Caco-2 (cell line): ENCODE data around the gene NIPAL3. TPM values are rescaled to one million over a fixed set of nuclear protein-coding genes. Genes with fewer than 3 reads are reported as not detected.
A peak's percentile ranks its signal among the peaks of the same experiment; 100 is the strongest.

Experiments
- BruUV-seq: library from RNA; stranded (reverse); fragments of 400-500 nt; replicated peaks from 2 replicates; lab custom pipeline; 2021; lab: Mats Ljungman, UMichigan
- CTCF ChIA-PET: fragments of 300-600 bp; sonication (Branson Sonifier 250); formaldehyde crosslinking; loops from one replicate; lab custom pipeline; 2022; ENCODE audit warnings: antibody characterized with exemption; lab: Charles Lee
- POLR2A ChIA-PET: fragments of 300-600 bp; sonication (Branson Sonifier 250); formaldehyde crosslinking; loops from one replicate; lab custom pipeline; 2022; ENCODE audit warnings: antibody characterized with exemption; lab: Charles Lee
- DNase-seq, 2 experiments: peaks; one replicate each; pipeline versions ENCODE4 v3.0.0 to v3.0.0-alpha.2; 2020 to 2022
- H3K27me3 ChIP-seq: replicated peaks from 2 replicates; pipeline ENCODE4 v1.6.0; 2011; ENCODE audit warnings: low read length; ENCODE audit not compliant: control insufficient read depth, insufficient read depth
- H3K36me3 ChIP-seq: 2 replicates; pipeline ENCODE4 v1.5.1; 2011; ENCODE audit warnings: low read length; ENCODE audit not compliant: control insufficient read depth, insufficient read depth
- H3K4me1 ChIP-seq: fragments of 250-450 bp; sonication (Bioruptor Pico); 2 replicates; pipeline ENCODE4 v1.5.1; 2020; ENCODE audit warnings: mild to moderate bottlenecking
- H3K4me3 ChIP-seq: 2 replicates; pipeline ENCODE4 v1.5.1; 2011; ENCODE audit warnings: low read depth, mild to moderate bottlenecking, control low read depth, low read length
- H3K9me3 ChIP-seq: fragments of 250-450 bp; sonication (Bioruptor Pico); 2 replicates; pipeline ENCODE4 v1.5.1; 2020; ENCODE audit warnings: mild to moderate bottlenecking, moderate library complexity
- H3K27ac Mint-ChIP-seq: one replicate; pipeline ENCODE4 v1.8.0; 2022; ENCODE audit warnings: mixed read lengths; ENCODE audit not compliant: unreplicated experiment
- H3K27me3 Mint-ChIP-seq: one replicate; pipeline ENCODE4 v1.8.0; 2022; ENCODE audit warnings: mixed read lengths; ENCODE audit not compliant: insufficient read depth, unreplicated experiment
- H3K36me3 Mint-ChIP-seq: one replicate; pipeline ENCODE4 v1.8.0; 2022; ENCODE audit warnings: mild to moderate bottlenecking, mixed read lengths; ENCODE audit not compliant: insufficient read depth, unreplicated experiment
- H3K4me1 Mint-ChIP-seq: one replicate; pipeline ENCODE4 v1.8.0; 2022; ENCODE audit warnings: low read depth, mixed read lengths; ENCODE audit not compliant: unreplicated experiment
- H3K4me3 Mint-ChIP-seq: one replicate; pipeline ENCODE4 v1.8.0; 2022; ENCODE audit warnings: mild to moderate bottlenecking, moderate library complexity, mixed read lengths; ENCODE audit not compliant: unreplicated experiment
- H3K9me3 Mint-ChIP-seq: one replicate; pipeline ENCODE4 v1.8.0; 2022; ENCODE audit warnings: mixed read lengths; ENCODE audit not compliant: unreplicated experiment
- CTCF ChIP-seq, 2 experiments: fragments of 200-600 bp in 1 of 2; IDR thresholded peaks; 1 replicate in 1 of 2; 2 replicates in 1 of 2; pipeline versions ENCODE4 v1.5.1 to v1.8.0; 2011 to 2022; ENCODE audit warnings: antibody characterized with exemption in 1 of 2, control low read depth in 1 of 2, inconsistent platforms in 1 of 2, low read depth in 1 of 2, low read length in 1 of 2, mild to moderate bottlenecking in 1 of 2, moderate library complexity in 1 of 2; ENCODE audit not compliant: insufficient read depth in 1 of 2, severe bottlenecking in 1 of 2, unreplicated experiment in 1 of 2
- intact Hi-C: fragments of 100-400 bp; cut with micrococcal nuclease; formaldehyde crosslinking; loops from one replicate; pipeline ENCODE4 v1.10.0; 2022; ENCODE audit not compliant: unreplicated experiment
- total RNA-seq: library from RNA; stranded (reverse); gene quantifications from 2 replicates; pipeline ENCODE4 v1.2.3, GENCODE V29; 2022

The NIPAL3 gene
- total RNA-seq, 1 experiment from 2014 or later = 9.2 TPM

DNA sequence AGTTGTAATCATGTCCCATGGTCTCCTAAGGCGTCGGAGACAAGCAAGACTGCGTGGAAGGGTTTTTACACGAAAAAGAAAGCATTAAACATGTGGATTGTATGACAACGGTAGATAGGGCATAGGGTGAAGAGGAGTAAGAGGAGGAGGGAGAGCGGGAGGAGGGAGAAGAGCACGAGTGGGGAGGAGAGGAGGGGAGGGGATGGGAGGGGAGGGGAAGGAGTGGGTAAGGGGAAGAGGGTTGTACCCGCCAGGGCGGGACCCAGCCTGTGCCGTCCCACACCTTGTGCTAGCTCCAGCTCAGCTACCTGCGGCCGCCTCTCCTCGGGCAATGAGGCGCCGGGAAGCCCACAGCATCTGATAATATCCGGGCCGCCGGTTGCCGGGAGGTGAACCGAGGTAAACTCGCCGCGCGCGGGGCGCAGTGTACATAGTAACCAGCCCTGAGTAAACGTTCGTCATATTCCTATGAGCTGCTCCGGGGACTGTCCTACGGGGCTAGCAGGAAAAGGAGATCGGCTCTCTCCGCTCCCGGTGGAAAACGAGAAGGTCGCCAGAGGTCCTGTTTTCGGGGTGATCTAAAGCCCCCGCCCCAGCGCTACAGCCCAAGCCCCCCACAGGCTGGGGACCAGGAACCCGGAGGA is 86.6 kb downstream of the NIPAL3 start:
- no peaks in the 10 kb centered on the region for H3K27me3 Mint-ChIP-seq
- Histone ChIP-seq H3K4me3 (peak overlapping the region; percentile 73), H3K9me3 (no peaks in the 10 kb centered on the region), H3K4me1 (peaks cover 5% of the 10 kb centered on the region; the same call in 1 of the 2 replicates), H3K36me3 (no peaks in the 10 kb centered on the region), H3K27me3 (no peaks in the 10 kb centered on the region)
- no peaks in the 10 kb centered on the region for H3K9me3 Mint-ChIP-seq
- peak overlapping the region; percentile 80 for H3K27ac Mint-ChIP-seq
- CTCF ChIA-PET = interaction anchor here (1.4 to 1.7 kb wide), 3 partner anchors 39 to 87 kb away, joined by 7 to 8 read pairs (median 7); partner anchors contain the start of gene NIPAL3
- BruUV-seq = no TSS peak
- DNase-seq = peak; percentile 69 to 73
- intact Hi-C loops = loop anchor here (1.0 to 2.0 kb wide), 2 partner anchors 39 to 87 kb away; partner anchors contain the start of gene NIPAL3
- no peak for TF ChIP-seq CTCF (IDR thresholded peaks at IDR 0.05; ENCODE audit: insufficient read depth in 1 of 2, low read depth in 1 of 2, low read length in 1 of 2, severe bottlenecking in 1 of 2, unreplicated experiment in 1 of 2)
- peaks cover 4% of the 10 kb centered on the region for H3K4me1 Mint-ChIP-seq
- POLR2A ChIA-PET = interaction anchor here (0.6 to 1.4 kb wide), 4 partner anchors 26 to 351 kb away, joined by 3 to 9 read pairs (median 6); partner anchors contain the start of gene NIPAL3
- peaks cover 7% of the 10 kb centered on the region for H3K36me3 Mint-ChIP-seq
- H3K4me3 Mint-ChIP-seq = peak overlapping the region; percentile 84

GRCh38 chr1:24502709-24503058 is 87.1 kb downstream of the NIPAL3 start, which contains the start of gene RCAN3:
RCAN3 (plus strand) TSS chr1:24502836; CDS start chr1:24514373, 11,537 bp downstream.
- intact Hi-C loops = loop anchor here (1.0 to 2.0 kb wide), 2 partner anchors 39 to 88 kb away; partner anchors contain the start of gene NIPAL3
- no TSS peak for BruUV-seq
- Mint-ChIP-seq H3K36me3 (peaks cover 7% of the 10 kb centered on the region), H3K9me3 (no peaks in the 10 kb centered on the region), H3K27ac (peak within 1 kb of the TSS; percentile 83), H3K4me3 (peak within 1 kb of the TSS; percentile 84), H3K4me1 (peaks cover 7% of the 10 kb centered on the region), H3K27me3 (no peaks in the 10 kb centered on the region)
- POLR2A ChIA-PET = interaction anchor here (1.0 to 1.4 kb wide), 3 partner anchors 26 to 351 kb away, joined by 3 to 9 read pairs (median 6); partner anchors contain the start of gene NIPAL3
- no peaks in the 10 kb centered on the region for H3K36me3 ChIP-seq
- no peaks in the 10 kb centered on the region for H3K9me3 ChIP-seq
- H3K4me3 ChIP-seq = peak within 1 kb of the TSS; percentile 73
- TF ChIP-seq CTCF (IDR thresholded peaks at IDR 0.05; ENCODE audit: insufficient read depth in 1 of 2, low read depth in 1 of 2, low read length in 1 of 2, severe bottlenecking in 1 of 2, unreplicated experiment in 1 of 2) = no peak
- H3K4me1 ChIP-seq = peaks cover 5% of the 10 kb centered on the region; the same call in 1 of the 2 replicates
- peak; percentile 82 to 91 for DNase-seq
- H3K27me3 ChIP-seq = no peaks in the 10 kb centered on the region
- CTCF ChIA-PET = interaction anchor here (1.4 to 1.7 kb wide), 3 partner anchors 39 to 87 kb away, joined by 7 to 8 read pairs (median 7); partner anchors contain the start of gene NIPAL3

DNA sequence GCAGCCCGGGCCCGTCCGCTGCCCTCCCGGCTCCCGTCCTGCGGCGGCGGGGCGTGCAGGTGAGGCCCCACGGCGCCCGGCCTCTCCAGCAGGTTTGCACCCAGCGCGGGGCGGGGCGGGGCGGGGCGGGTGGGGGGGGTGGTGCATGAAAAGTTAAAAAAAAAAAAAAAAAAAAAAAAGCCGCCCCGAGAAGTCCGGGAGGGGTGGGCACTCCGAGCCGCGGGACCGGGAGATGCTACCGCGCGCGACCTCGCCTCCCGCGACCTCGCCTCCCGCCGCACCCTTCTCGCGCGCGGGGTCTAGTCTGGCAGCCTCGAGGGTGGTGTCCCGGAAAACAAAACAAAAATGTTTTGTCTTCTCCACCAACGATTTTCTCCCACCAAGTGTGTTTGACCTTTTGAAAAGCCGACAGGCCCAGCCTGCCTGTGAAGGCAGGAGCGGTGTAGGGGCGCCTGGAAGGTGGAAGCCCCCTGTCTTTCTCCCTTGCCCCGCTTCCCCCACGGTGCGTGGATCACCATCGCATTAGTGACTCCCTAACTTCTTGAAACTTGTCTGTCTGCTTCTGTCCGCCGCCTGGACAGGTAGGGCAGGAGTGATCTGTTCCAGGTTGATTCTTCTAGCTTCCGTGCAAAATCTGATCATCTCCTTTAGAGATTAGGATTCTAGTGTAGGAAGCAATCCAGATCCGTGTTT is 87.6 kb downstream of the NIPAL3 start:
- Mint-ChIP-seq H3K36me3 (peaks cover 7% of the 10 kb centered on the region), H3K4me3 (peak overlapping the region; percentile 84), H3K9me3 (no peaks in the 10 kb centered on the region), H3K27ac (peak overlapping the region; percentile 83), H3K4me1 (peaks cover 10% of the 10 kb centered on the region), H3K27me3 (no peaks in the 10 kb centered on the region)
- Histone ChIP-seq H3K9me3 (no peaks in the 10 kb centered on the region), H3K27me3 (no peaks in the 10 kb centered on the region), H3K4me3 (peak overlapping the region; percentile 73), H3K36me3 (no peaks in the 10 kb centered on the region), H3K4me1 (peaks cover 5% of the 10 kb centered on the region; the same call in 1 of the 2 replicates)
- no TSS peak for BruUV-seq
- intact Hi-C loops = loop anchor here (2.0 kb wide), 1 partner anchor 88 kb away; the partner anchor contains the start of gene NIPAL3
- no peak for TF ChIP-seq CTCF (IDR thresholded peaks at IDR 0.05; ENCODE audit: insufficient read depth in 1 of 2, low read depth in 1 of 2, low read length in 1 of 2, severe bottlenecking in 1 of 2, unreplicated experiment in 1 of 2)
- DNase-seq = peak in 1 of 2 experiments; percentile 19
- POLR2A ChIA-PET = interaction anchor here (1.0 kb wide), 1 partner anchor 27 kb away, joined by 3 read pairs; no protein-coding TSS in a partner anchor
- CTCF ChIA-PET = interaction anchor here (0.7 to 1.6 kb wide), 3 partner anchors 84 to 88 kb away, joined by 3 to 7 read pairs (median 6); partner anchors contain the start of gene NIPAL3
